ENCODE measurements around the gene ADGRL1. TPM values are rescaled to one million over a fixed set of nuclear protein-coding genes. Genes with fewer than 3 reads are reported as not detected.

The ADGRL1 gene
- total RNA-seq, 2 donors from 2014 or later = 70.8 to 82.6 TPM

- Histone ChIP-seq H3K27ac (ENCODE audit: low read depth, low read length) (no peak overlapping the region), H3K27me3 (ENCODE audit: control insufficient read depth, insufficient read depth, low read length, poor library complexity, severe bottlenecking) (no peaks in the 10 kb centered on the region), H3K4me3 (ENCODE audit: low read length) (no peak overlapping the region), H3K9ac (ENCODE audit: extremely low read depth, low read length, poor library complexity, severe bottlenecking) (no peak overlapping the region), H3K36me3 (ENCODE audit: control insufficient read depth, insufficient read depth, low read length) (peaks cover 21% of the 10 kb centered on the region), H3K9me3 (ENCODE audit: control insufficient read depth, low read length) (no peaks in the 10 kb centered on the region), H3K4me1 (ENCODE audit: control insufficient read depth, insufficient read depth, low read length) (no peaks in the 10 kb centered on the region)
- Mint-ChIP-seq H3K36me3 (ENCODE audit: low read depth) (peaks cover 40% of the 10 kb centered on the region), H3K9me3 (no peaks in the 10 kb centered on the region), H3K4me1 (no peaks in the 10 kb centered on the region), H3K27me3 (ENCODE audit: insufficient read depth) (no peaks in the 10 kb centered on the region), H3K4me3 (no peak overlapping the region), H3K27ac (no peak overlapping the region)
- 93 to 96% methylated on average over 6 to 11 of the region's 11 CpGs for whole genome bisulfite sequencing, 2 experiments (ENCODE audit: insufficient coverage in 1 of 2, insufficient read length in 1 of 2)
- no peak for TF ChIP-seq CTCF (conservative IDR thresholded peaks at IDR 0.05)
- no peak for DNase-seq
Observed at GRCh38 chr19:14102102-14102696, 103.8 kb downstream of the ADGRL1 start.

- no peak overlapping the region for H3K27ac Mint-ChIP-seq
- peaks cover 41% of the 10 kb centered on the region for H3K36me3 Mint-ChIP-seq (ENCODE audit: low read depth)
- H3K4me3 Mint-ChIP-seq = no peak overlapping the region
- no peaks in the 10 kb centered on the region for H3K9me3 Mint-ChIP-seq
- Histone ChIP-seq H3K9ac (ENCODE audit: extremely low read depth, low read length, poor library complexity, severe bottlenecking) (no peak overlapping the region), H3K36me3 (ENCODE audit: control insufficient read depth, insufficient read depth, low read length) (peaks cover 21% of the 10 kb centered on the region), H3K4me1 (ENCODE audit: control insufficient read depth, insufficient read depth, low read length) (no peaks in the 10 kb centered on the region), H3K27ac (ENCODE audit: low read depth, low read length) (no peak overlapping the region), H3K9me3 (ENCODE audit: control insufficient read depth, low read length) (no peaks in the 10 kb centered on the region), H3K4me3 (ENCODE audit: low read length) (no peak overlapping the region), H3K27me3 (ENCODE audit: control insufficient read depth, insufficient read depth, low read length, poor library complexity, severe bottlenecking) (no peaks in the 10 kb centered on the region)
- no peak for TF ChIP-seq CTCF (conservative IDR thresholded peaks at IDR 0.05)
- H3K4me1 Mint-ChIP-seq = no peaks in the 10 kb centered on the region
- no peaks in the 10 kb centered on the region for H3K27me3 Mint-ChIP-seq (ENCODE audit: insufficient read depth)
- no peak for DNase-seq
- 88 to 95% methylated on average over 5 to 6 of the region's 6 CpGs for WGBS, 2 experiments (ENCODE audit: insufficient coverage in 1 of 2, insufficient read length in 1 of 2)
Observed at GRCh38 chr19:14101003-14101545, 104.9 kb downstream of the ADGRL1 start.

Other genes with a start within 250 kb of the ADGRL1 start
- 10 to 100 TPM; 17.1 to 24.3 TPM for gene RFX1, start 199.8 kb downstream of the ADGRL1 start, total RNA-seq
- gene RLN3, start 178.0 kb downstream of the ADGRL1 start, total RNA-seq = not detected
- 10 to 100 TPM; 10.3 to 10.8 TPM for gene IL27RA, start 174.4 kb downstream of the ADGRL1 start, total RNA-seq
- 1 to 10 TPM; 1.3 to 4.9 TPM for gene PALM3, start 144.1 kb downstream of the ADGRL1 start, total RNA-seq
- gene MISP3, start 133.4 kb downstream of the ADGRL1 start, total RNA-seq = 1 to 10 TPM in 1 of 2 donors, under 1 TPM in 1; 0.73 to 1.4 TPM
- 1 to 10 TPM in 1 of 2 donors, under 1 TPM in 1; 0.73 to 1.1 TPM for gene C19orf67, start 120.4 kb downstream of the ADGRL1 start, total RNA-seq
- gene SAMD1, start 115.4 kb downstream of the ADGRL1 start, total RNA-seq = 100 to 1,000 TPM in 1 of 2 donors, 10 to 100 TPM in 1; 94.2 to 126 TPM
- 10 to 100 TPM; 62.1 to 73.8 TPM for gene PRKACA, start 88.4 kb downstream of the ADGRL1 start, total RNA-seq
- 10 to 100 TPM; 37.8 to 47.8 TPM for gene ASF1B, start 69.6 kb downstream of the ADGRL1 start, total RNA-seq
- gene ADGRE5, start 175.3 kb upstream of the ADGRL1 start, total RNA-seq = 1 to 10 TPM in 1 of 2 donors, under 1 TPM in 1; 0.60 to 1.2 TPM
- gene DDX39A, start 213.2 kb upstream of the ADGRL1 start, total RNA-seq = 10 to 100 TPM; 82.5 to 86.1 TPM
- 100 to 1,000 TPM; 103 to 141 TPM for gene PKN1, start 227.1 kb upstream of the ADGRL1 start, total RNA-seq

All from endodermal cell (in vitro differentiated cells).